Activated B cell treated with CpG ODN at 0.5 μM for 24 hours (primary cell): ENCODE measurements around the gene DLL1. TPM values are rescaled to one million over a fixed set of nuclear protein-coding genes. Genes with fewer than 3 reads are reported as not detected.

Experiments
- ATAC-seq: fragments of 200-7000 bp; cut with Tn5 transposase; one replicate; pipeline ENCODE4 v1.10.0; 2021; ENCODE audit warnings: low read depth, mild to moderate bottlenecking, moderate library complexity
- CTCF ChIA-PET: fragments of 350-600 bp; sonication (Branson Sonifier 250); formaldehyde crosslinking; loops from one replicate; lab custom pipeline; 2021; ENCODE audit warnings: antibody characterized with exemption; lab: Charles Lee
- POLR2A ChIA-PET: fragments of 350-600 bp; sonication (Branson Sonifier 250); formaldehyde crosslinking; loops from one replicate; lab custom pipeline; 2021; ENCODE audit warnings: antibody characterized with exemption; lab: Charles Lee
- DNase-seq: peaks from one replicate; pipeline ENCODE4 v3.0.0; 2022
- H3K27ac Mint-ChIP-seq: one replicate; pipeline ENCODE4 v1.8.0; 2020; ENCODE audit warnings: mixed read lengths
- H3K27me3 Mint-ChIP-seq: one replicate; pipeline ENCODE4 v1.8.0; 2021; ENCODE audit warnings: mixed read lengths
- H3K36me3 Mint-ChIP-seq: one replicate; pipeline ENCODE4 v1.8.0; 2021; ENCODE audit warnings: low read depth, mixed read lengths
- H3K4me1 Mint-ChIP-seq: one replicate; pipeline ENCODE4 v1.8.0; 2021; ENCODE audit warnings: mixed read lengths
- H3K4me3 Mint-ChIP-seq: one replicate; pipeline ENCODE4 v1.8.0; 2020; ENCODE audit warnings: mild to moderate bottlenecking, mixed read lengths
- H3K9me3 Mint-ChIP-seq: one replicate; pipeline ENCODE4 v1.8.0; 2020; ENCODE audit warnings: mixed read lengths
- intact Hi-C: fragments of 100-400 bp; cut with micrococcal nuclease; formaldehyde crosslinking; loops from one replicate; pipeline ENCODE4 v1.15.1; 2024
- total RNA-seq: library from RNA; stranded (reverse); gene quantifications from 2 replicates; pipeline ENCODE4 v1.2.3, GENCODE V29; 2022
- TF ChIP-seq, protein P1 (sequence below): fragments of 200-600 bp; IDR thresholded peaks from one replicate; pipeline ENCODE4 v1.8.0; 2022; ENCODE audit warnings: antibody characterized with exemption, mild to moderate bottlenecking

DLL1 gene
- total RNA-seq, 1 donor from 2014 or later = 0.53 TPM

GRCh38 chr6:170279977-170280688 lies 10.7 kb downstream of the DLL1 start:
- peak overlapping the region; percentile 71 for H3K27ac Mint-ChIP-seq
- POLR2A ChIA-PET = interaction anchor here (1.3 kb wide), 2 partner anchors 8 to 11 kb away, joined by 3 to 8 read pairs; partner anchors contain the start of gene DLL1
- intact Hi-C loops = loop anchor here (1.0 kb wide), 1 partner anchor 9 kb away; no protein-coding TSS in a partner anchor
- no peaks in the 10 kb centered on the region for H3K36me3 Mint-ChIP-seq
- no peak for DNase-seq
- H3K9me3 Mint-ChIP-seq = no peaks in the 10 kb centered on the region
- CTCF ChIA-PET = interaction anchor here (0.9 kb wide), 1 partner anchor 12 kb away, joined by 3 read pairs; no protein-coding TSS in a partner anchor
- peaks cover 23% of the 10 kb centered on the region for H3K4me1 Mint-ChIP-seq
- ATAC-seq = peak; percentile 89
- TF ChIP-seq, protein P1, sequence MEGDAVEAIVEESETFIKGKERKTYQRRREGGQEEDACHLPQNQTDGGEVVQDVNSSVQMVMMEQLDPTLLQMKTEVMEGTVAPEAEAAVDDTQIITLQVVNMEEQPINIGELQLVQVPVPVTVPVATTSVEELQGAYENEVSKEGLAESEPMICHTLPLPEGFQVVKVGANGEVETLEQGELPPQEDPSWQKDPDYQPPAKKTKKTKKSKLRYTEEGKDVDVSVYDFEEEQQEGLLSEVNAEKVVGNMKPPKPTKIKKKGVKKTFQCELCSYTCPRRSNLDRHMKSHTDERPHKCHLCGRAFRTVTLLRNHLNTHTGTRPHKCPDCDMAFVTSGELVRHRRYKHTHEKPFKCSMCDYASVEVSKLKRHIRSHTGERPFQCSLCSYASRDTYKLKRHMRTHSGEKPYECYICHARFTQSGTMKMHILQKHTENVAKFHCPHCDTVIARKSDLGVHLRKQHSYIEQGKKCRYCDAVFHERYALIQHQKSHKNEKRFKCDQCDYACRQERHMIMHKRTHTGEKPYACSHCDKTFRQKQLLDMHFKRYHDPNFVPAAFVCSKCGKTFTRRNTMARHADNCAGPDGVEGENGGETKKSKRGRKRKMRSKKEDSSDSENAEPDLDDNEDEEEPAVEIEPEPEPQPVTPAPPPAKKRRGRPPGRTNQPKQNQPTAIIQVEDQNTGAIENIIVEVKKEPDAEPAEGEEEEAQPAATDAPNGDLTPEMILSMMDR = no peak
- peaks cover 4% of the 10 kb centered on the region for H3K27me3 Mint-ChIP-seq
- H3K4me3 Mint-ChIP-seq = peak overlapping the region; percentile 80

DNA sequence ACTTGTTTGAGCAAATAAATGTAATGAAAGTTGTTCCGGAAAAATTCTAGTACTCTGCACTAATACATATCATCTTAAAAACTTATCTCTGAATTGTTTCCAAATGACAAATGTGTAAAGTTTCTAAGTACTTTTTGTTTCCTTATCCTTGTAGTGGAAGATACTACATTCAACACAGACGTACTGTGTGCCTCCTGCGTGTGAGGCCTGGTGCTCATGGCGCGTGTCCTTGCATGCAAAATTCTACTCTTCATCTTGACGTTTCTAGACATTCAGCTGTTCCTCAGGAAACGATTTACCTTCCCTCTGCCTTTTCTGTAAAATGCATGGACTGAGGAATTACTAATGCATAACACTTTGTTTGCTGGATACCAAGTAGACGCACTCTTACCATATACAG lies 11.5 kb downstream of the DLL1 start:
- Mint-ChIP-seq H3K27ac (no peak overlapping the region), H3K4me1 (peaks cover 23% of the 10 kb centered on the region), H3K36me3 (no peaks in the 10 kb centered on the region), H3K4me3 (no peak overlapping the region), H3K27me3 (peaks cover 2% of the 10 kb centered on the region), H3K9me3 (no peaks in the 10 kb centered on the region)
- no peak for ATAC-seq
- DNase-seq = no peak
- ChIA-PET POLR2A (interaction anchor here (1.3 kb wide), 1 partner anchor 8 kb away, joined by 3 read pairs; no protein-coding TSS in a partner anchor), CTCF (interaction anchor here (0.9 kb wide), 1 partner anchor 12 kb away, joined by 3 read pairs; no protein-coding TSS in a partner anchor)
- intact Hi-C loops = no loop called here
- TF ChIP-seq, protein P1 = no peak

- CTCF ChIA-PET = no interaction called here
- Mint-ChIP-seq H3K27ac (no peak overlapping the region), H3K27me3 (no peaks in the 10 kb centered on the region), H3K9me3 (no peaks in the 10 kb centered on the region), H3K36me3 (no peaks in the 10 kb centered on the region), H3K4me3 (no peak overlapping the region), H3K4me1 (peaks cover 24% of the 10 kb centered on the region)
- TF ChIP-seq, protein P1 = no peak
- DNase-seq (no peak), ATAC-seq (no peak)
- POLR2A ChIA-PET = no interaction called here
- intact Hi-C loops = no loop called here
Observed at GRCh38 chr6:170278743-170279094, 12.2 kb downstream of the DLL1 start.

DNA sequence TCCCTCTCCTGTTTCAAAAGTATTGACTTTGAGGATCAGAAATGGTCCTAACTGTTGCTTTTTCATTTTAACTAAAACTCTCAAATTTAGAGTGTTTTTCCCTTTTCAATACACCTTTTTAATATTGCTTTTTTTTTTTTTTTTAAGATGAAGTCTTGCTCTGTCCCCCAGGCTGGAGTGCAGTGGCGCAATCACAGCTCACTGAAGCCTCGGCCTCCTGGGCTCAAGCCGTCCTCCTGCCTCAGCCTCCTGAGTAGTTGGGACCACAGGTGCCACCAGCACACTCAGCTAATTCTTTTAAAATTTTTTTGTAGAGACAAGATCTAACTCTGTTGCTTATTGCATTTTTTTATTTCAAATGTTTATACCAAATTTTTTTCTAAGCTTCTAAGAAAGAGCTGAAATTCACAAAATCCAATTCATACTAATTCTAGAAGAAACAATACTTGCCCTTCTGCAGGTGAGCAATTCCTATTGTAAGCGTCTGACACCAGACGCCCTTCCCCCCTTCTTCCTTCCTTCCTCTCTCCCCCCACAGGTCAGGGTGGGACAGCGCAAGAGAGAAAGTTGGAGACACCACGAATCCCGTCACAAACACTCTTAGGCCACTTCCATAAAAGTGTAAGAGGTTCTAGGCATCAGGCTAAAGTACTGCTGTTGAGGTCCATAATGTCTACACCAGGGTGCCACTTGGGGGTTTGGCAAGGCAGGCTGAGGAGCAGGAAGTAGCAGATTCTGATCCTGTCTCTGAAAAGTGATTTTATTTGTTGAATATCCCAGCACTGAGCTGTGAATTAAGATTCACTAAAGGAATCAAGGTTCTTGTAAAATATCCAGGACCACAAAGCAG lies 12.8 kb downstream of the DLL1 start:
- no peak for ATAC-seq
- H3K27me3 Mint-ChIP-seq = no peaks in the 10 kb centered on the region
- DNase-seq = no peak
- no peak overlapping the region for H3K27ac Mint-ChIP-seq
- TF ChIP-seq, protein P1 = no peak
- no peaks in the 10 kb centered on the region for H3K36me3 Mint-ChIP-seq
- intact Hi-C loops = no loop called here
- no peak overlapping the region for H3K4me3 Mint-ChIP-seq
- ChIA-PET POLR2A (no interaction called here), CTCF (no interaction called here)
- H3K4me1 Mint-ChIP-seq = peaks cover 26% of the 10 kb centered on the region
- H3K9me3 Mint-ChIP-seq = no peaks in the 10 kb centered on the region
